Liver (tissue), 4 donors: Measurements from ENCODE around the gene PRMT3. TPM values are rescaled to one million over a fixed set of nuclear protein-coding genes. Genes with fewer than 3 reads are reported as not detected.

Experiments used
- polyA plus RNA-seq, 2 donors: library from polyadenylated mRNA; stranded (reverse) in 1 of 2; unstranded in 1 of 2; fragments of 200-250 nt in 1 of 2; fragments of >200 nt in 1 of 2; fragmentation: Nextera tagmentation in 1 of 2; extraction: Ambion mirVana in 1 of 2; gene quantifications; one replicate each; pipeline versions ENCODE4 v1.2.1 to v1.2.3, GENCODE V29; 2013 to 2015
- total RNA-seq, 2 donors: library from RNA; depleted of rRNA; stranded (reverse); fragments of >200 nt; gene quantifications; one replicate each; pipeline ENCODE4 v1.2.3, GENCODE V29; 2014
- donor health status: healthy.
- donor health status: healthy.
- donor health status: healthy.

Gene PRMT3
- total and polyA plus RNA-seq, 4 donors: 3.5 to 15.8 (median 7.8) TPM

Other genes starting within 250 kb of the PRMT3 start
- not detected for gene DBX1, start 227.2 kb upstream of the PRMT3 start, total RNA-seq
- not detected for gene DBX1, start 227.2 kb upstream of the PRMT3 start, polyA plus RNA-seq
- 10 to 100 TPM; 16.5 to 43.2 TPM for gene HTATIP2, start 24.0 kb upstream of the PRMT3 start, total RNA-seq
- 10 to 100 TPM; 84.9 to 93.6 TPM for gene HTATIP2, start 24.0 kb upstream of the PRMT3 start, polyA plus RNA-seq
- gene SLC6A5, start 211.9 kb downstream of the PRMT3 start, total RNA-seq: not detected
- gene SLC6A5, start 211.9 kb downstream of the PRMT3 start, polyA plus RNA-seq: not detected